ENCODE measurements around the gene BAZ2A.

DNA sequence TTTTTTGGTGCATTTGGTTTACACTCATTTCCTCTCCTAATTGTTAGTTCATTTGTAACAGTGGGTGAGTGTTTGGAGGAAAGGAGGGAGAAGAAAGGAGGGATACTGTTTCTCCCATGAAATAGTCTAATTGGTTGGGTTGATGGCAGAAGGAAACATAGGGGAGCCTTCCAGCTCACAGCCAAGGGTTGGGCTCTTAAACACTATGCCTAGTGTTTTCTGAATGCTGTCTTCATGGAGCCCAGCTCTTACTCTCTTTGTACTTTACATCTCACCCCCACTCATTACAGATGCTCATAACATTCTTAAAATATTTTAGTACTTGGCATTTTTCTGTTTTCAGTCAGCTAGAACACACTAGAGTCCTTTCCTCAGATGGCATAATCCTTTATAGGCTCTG is 38.2 kb downstream of the BAZ2A start:
- TF ChIP-seq, protein P1, sequence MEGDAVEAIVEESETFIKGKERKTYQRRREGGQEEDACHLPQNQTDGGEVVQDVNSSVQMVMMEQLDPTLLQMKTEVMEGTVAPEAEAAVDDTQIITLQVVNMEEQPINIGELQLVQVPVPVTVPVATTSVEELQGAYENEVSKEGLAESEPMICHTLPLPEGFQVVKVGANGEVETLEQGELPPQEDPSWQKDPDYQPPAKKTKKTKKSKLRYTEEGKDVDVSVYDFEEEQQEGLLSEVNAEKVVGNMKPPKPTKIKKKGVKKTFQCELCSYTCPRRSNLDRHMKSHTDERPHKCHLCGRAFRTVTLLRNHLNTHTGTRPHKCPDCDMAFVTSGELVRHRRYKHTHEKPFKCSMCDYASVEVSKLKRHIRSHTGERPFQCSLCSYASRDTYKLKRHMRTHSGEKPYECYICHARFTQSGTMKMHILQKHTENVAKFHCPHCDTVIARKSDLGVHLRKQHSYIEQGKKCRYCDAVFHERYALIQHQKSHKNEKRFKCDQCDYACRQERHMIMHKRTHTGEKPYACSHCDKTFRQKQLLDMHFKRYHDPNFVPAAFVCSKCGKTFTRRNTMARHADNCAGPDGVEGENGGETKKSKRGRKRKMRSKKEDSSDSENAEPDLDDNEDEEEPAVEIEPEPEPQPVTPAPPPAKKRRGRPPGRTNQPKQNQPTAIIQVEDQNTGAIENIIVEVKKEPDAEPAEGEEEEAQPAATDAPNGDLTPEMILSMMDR (IDR thresholded peaks at IDR 0.05; ENCODE audit: low read depth, low read length, poor library complexity, severe bottlenecking), result no peak
- no peak for TF ChIP-seq EZH2phosphoT487 (IDR thresholded peaks at IDR 0.05; ENCODE audit: borderline replicate concordance, low read length)
